ENCODE measurements around the gene GEMIN5.

Gene GEMIN5

GRCh38 chr5:154865466-154866184, 72.4 kb downstream of the GEMIN5 start:
- Histone ChIP-seq H3K4me3 (IDR thresholded peaks at IDR 0.05; ENCODE audit: insufficient read depth, low read depth, low read length) (no peak overlapping the region), H3K9ac (no peak overlapping the region), H3K36me3 (ENCODE audit: insufficient read depth) (no peaks in the 10 kb centered on the region), H3K79me2 (ENCODE audit: insufficient read depth, low read depth) (peaks cover 24% of the 10 kb centered on the region; the same call in 1 of the 2 replicates), H3K27me3 (ENCODE audit: insufficient read depth, low read depth) (no peaks in the 10 kb centered on the region), H3K27ac (no peak overlapping the region), H4K20me1 (ENCODE audit: insufficient read depth) (no peaks in the 10 kb centered on the region; the same call in 1 of the 2 replicates), H3K4me1 (ENCODE audit: low read depth, poor library complexity, severe bottlenecking) (peaks cover 28% of the 10 kb centered on the region), H2AFZ (ENCODE audit: low read depth) (no peak overlapping the region), H3K4me2 (no peak overlapping the region)
- TF ChIP-seq CTCF (conservative IDR thresholded peaks at IDR 0.05; ENCODE audit: low read depth, low read length) = no peak

- Histone ChIP-seq H3K4me3 (IDR thresholded peaks at IDR 0.05; ENCODE audit: insufficient read depth, low read depth, low read length) (no peak overlapping the region), H3K4me1 (ENCODE audit: low read depth, poor library complexity, severe bottlenecking) (peaks cover 40% of the 10 kb centered on the region), H3K9ac (no peak overlapping the region), H4K20me1 (ENCODE audit: insufficient read depth) (no peaks in the 10 kb centered on the region; the same call in 1 of the 2 replicates), H2AFZ (ENCODE audit: low read depth) (no peak overlapping the region), H3K27me3 (ENCODE audit: insufficient read depth, low read depth) (no peaks in the 10 kb centered on the region), H3K79me2 (ENCODE audit: insufficient read depth, low read depth) (peaks cover 42% of the 10 kb centered on the region), H3K4me2 (peak overlapping the region; percentile 72; the same call in 1 of the 2 replicates), H3K36me3 (ENCODE audit: insufficient read depth) (no peaks in the 10 kb centered on the region), H3K27ac (no peak overlapping the region)
- no peak for TF ChIP-seq CTCF (conservative IDR thresholded peaks at IDR 0.05; ENCODE audit: low read depth, low read length)
Observed at GRCh38 chr5:154863291-154864080, 74.5 kb downstream of the GEMIN5 start.

GRCh38 chr5:154862766-154863165, 75.2 kb downstream of the GEMIN5 start:
- peak overlapping the region; percentile 72 for H3K4me2 ChIP-seq
- no peak overlapping the region for H2AFZ ChIP-seq (ENCODE audit: low read depth)
- H3K36me3 ChIP-seq (ENCODE audit: insufficient read depth) = no peaks in the 10 kb centered on the region
- no peak overlapping the region for H3K4me3 ChIP-seq (IDR thresholded peaks at IDR 0.05; ENCODE audit: insufficient read depth, low read depth, low read length)
- H3K27ac ChIP-seq = no peak overlapping the region
- H3K4me1 ChIP-seq (ENCODE audit: low read depth, poor library complexity, severe bottlenecking) = peaks cover 40% of the 10 kb centered on the region
- no peak for TF ChIP-seq CTCF (conservative IDR thresholded peaks at IDR 0.05; ENCODE audit: low read depth, low read length)
- H3K9ac ChIP-seq = no peak overlapping the region
- peaks cover 42% of the 10 kb centered on the region for H3K79me2 ChIP-seq (ENCODE audit: insufficient read depth, low read depth)
- H3K27me3 ChIP-seq (ENCODE audit: insufficient read depth, low read depth) = no peaks in the 10 kb centered on the region
- H4K20me1 ChIP-seq (ENCODE audit: insufficient read depth) = no peaks in the 10 kb centered on the region; the same call in 1 of the 2 replicates

GRCh38 chr5:154861946-154862345, 76.1 kb downstream of the GEMIN5 start:
- H3K79me2 ChIP-seq (ENCODE audit: insufficient read depth, low read depth) = peaks cover 42% of the 10 kb centered on the region
- H4K20me1 ChIP-seq (ENCODE audit: insufficient read depth) = no peaks in the 10 kb centered on the region; the same call in 1 of the 2 replicates
- no peaks in the 10 kb centered on the region for H3K36me3 ChIP-seq (ENCODE audit: insufficient read depth)
- H3K4me3 ChIP-seq (IDR thresholded peaks at IDR 0.05; ENCODE audit: insufficient read depth, low read depth, low read length) = no peak overlapping the region
- no peak overlapping the region for H3K9ac ChIP-seq
- peaks cover 40% of the 10 kb centered on the region for H3K4me1 ChIP-seq (ENCODE audit: low read depth, poor library complexity, severe bottlenecking)
- H3K4me2 ChIP-seq = peak overlapping the region; percentile 72; the same call in 1 of the 2 replicates
- H2AFZ ChIP-seq (ENCODE audit: low read depth) = no peak overlapping the region
- no peak overlapping the region for H3K27ac ChIP-seq
- no peak for TF ChIP-seq CTCF (conservative IDR thresholded peaks at IDR 0.05; ENCODE audit: low read depth, low read length)
- no peaks in the 10 kb centered on the region for H3K27me3 ChIP-seq (ENCODE audit: insufficient read depth, low read depth)

Data from KMS-11 (cell line).